Breast epithelium (tissue), 3 donors: ENCODE data around the gene COL4A2.

Experiments
- POLR2A ChIP-seq: fragments of 450-650 bp; IDR thresholded peaks from one replicate; pipeline ENCODE4 v1.6.1; 2016; ENCODE audit warnings: antibody characterized with exemption, mild to moderate bottlenecking, moderate library complexity
- POLR2AphosphoS5 ChIP-seq, 3 donors: sonication (generic); formaldehyde crosslinking; IDR thresholded peaks; one replicate each; pipeline ENCODE4 v1.6.1; 2017; ENCODE audit warnings: antibody characterized with exemption in 3 of 3
- TF ChIP-seq, protein P1 (sequence below), 3 donors: fragments of 450-650 bp; IDR thresholded peaks; one replicate each; pipeline ENCODE4 v1.5.1; 2016 to 2017; ENCODE audit warnings: antibody characterized with exemption in 3 of 3, mild to moderate bottlenecking in 3 of 3, moderate library complexity in 3 of 3

DNA sequence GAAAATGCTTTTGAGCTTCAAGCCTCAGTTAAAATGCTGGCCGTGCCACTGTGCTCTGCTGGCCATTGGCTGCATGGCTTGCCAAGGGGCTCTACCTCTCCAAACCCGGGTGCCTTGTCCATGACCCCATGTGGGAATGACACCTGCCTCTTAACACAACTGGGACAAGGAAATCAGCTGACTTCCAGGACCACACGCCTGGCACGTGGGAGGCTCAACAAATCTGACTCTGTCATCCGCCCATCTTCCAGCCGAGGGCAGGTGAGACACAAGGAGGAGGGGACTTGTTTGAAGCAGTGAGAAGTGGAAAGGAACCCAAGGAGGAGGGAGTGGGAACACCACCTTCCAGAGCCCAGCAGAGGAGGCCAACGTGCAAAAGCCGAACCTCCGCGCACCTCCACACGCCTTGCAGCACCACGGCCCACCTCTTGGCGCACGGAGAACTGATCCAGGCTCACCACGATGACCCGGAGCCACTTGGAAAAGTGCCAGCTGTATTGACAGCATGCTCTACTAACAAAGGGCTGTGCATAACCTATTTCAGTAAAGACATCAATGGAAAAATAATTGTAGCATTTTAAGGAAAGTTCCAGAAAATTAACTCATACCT lies 38.4 kb upstream of the COL4A2 start:
- TF ChIP-seq POLR2A, result no peak
- TF ChIP-seq, protein P1, sequence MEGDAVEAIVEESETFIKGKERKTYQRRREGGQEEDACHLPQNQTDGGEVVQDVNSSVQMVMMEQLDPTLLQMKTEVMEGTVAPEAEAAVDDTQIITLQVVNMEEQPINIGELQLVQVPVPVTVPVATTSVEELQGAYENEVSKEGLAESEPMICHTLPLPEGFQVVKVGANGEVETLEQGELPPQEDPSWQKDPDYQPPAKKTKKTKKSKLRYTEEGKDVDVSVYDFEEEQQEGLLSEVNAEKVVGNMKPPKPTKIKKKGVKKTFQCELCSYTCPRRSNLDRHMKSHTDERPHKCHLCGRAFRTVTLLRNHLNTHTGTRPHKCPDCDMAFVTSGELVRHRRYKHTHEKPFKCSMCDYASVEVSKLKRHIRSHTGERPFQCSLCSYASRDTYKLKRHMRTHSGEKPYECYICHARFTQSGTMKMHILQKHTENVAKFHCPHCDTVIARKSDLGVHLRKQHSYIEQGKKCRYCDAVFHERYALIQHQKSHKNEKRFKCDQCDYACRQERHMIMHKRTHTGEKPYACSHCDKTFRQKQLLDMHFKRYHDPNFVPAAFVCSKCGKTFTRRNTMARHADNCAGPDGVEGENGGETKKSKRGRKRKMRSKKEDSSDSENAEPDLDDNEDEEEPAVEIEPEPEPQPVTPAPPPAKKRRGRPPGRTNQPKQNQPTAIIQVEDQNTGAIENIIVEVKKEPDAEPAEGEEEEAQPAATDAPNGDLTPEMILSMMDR (IDR thresholded peaks at IDR 0.05), result no peak
- TF ChIP-seq POLR2AphosphoS5 (IDR thresholded peaks at IDR 0.05), result no peak
